Smooth muscle cell of the pulmonary artery (primary cell): ENCODE results near the gene RTP2. TPM values are rescaled to one million over a fixed set of nuclear protein-coding genes. Genes with fewer than 3 reads are reported as not detected.

Source experiments
- total RNA-seq: library from RNA; depleted of rRNA; stranded (reverse); fragments of >200 nt; gene quantifications from 2 replicates; pipeline ENCODE4 v1.2.3, GENCODE V29; 2014

RTP2 gene
- total RNA-seq = not detected in 2 replicates

GRCh38 chr3:187702507-187703033 is at the start of gene RTP2:
Gene RTP2 (minus strand): TSS chr3:187702557. CDS start chr3:187702128, 429 bp downstream.

GRCh38 chr3:187745201-187746058 is 43.1 kb upstream of the RTP2 start, which contains the start of gene BCL6:
Gene BCL6 (minus strand): TSS chr3:187745468. CDS start chr3:187733693, 11,775 bp downstream.

GRCh38 chr3:187669675-187670504 is 32.5 kb downstream of the RTP2 start, which contains the start of gene SST:
Gene SST (minus strand): TSS chr3:187670394. CDS start chr3:187670291, 103 bp downstream.

Other genes starting within 250 kb of the RTP2 start
- not detected in 2 replicates for gene SST, start 32.2 kb downstream of the RTP2 start, total RNA-seq
- 20.8 and 24.2 TPM in 2 replicates for gene BCL6, start 42.9 kb upstream of the RTP2 start, total RNA-seq